NCI-H1436 treated with DMSO at 0.1 percent for 48 hours (cell line): ENCODE measurements around the gene ADGRF3.
"Not testable (repeated sequence)": the region's sequence is repeated elsewhere in the genome, so short reads cannot be mapped to it uniquely, and the experiment has no call there.

Experiments used
- DNase-seq: peaks from one replicate; lab custom pipeline; 2025; lab: John Stamatoyannopoulos, UW

The ADGRF3 gene, protein sequence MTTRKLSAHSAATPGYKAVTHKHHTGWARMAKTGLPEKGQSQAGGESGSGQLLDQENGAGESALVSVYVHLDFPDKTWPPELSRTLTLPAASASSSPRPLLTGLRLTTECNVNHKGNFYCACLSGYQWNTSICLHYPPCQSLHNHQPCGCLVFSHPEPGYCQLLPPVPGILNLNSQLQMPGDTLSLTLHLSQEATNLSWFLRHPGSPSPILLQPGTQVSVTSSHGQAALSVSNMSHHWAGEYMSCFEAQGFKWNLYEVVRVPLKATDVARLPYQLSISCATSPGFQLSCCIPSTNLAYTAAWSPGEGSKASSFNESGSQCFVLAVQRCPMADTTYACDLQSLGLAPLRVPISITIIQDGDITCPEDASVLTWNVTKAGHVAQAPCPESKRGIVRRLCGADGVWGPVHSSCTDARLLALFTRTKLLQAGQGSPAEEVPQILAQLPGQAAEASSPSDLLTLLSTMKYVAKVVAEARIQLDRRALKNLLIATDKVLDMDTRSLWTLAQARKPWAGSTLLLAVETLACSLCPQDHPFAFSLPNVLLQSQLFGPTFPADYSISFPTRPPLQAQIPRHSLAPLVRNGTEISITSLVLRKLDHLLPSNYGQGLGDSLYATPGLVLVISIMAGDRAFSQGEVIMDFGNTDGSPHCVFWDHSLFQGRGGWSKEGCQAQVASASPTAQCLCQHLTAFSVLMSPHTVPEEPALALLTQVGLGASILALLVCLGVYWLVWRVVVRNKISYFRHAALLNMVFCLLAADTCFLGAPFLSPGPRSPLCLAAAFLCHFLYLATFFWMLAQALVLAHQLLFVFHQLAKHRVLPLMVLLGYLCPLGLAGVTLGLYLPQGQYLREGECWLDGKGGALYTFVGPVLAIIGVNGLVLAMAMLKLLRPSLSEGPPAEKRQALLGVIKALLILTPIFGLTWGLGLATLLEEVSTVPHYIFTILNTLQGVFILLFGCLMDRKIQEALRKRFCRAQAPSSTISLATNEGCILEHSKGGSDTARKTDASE

DNA sequence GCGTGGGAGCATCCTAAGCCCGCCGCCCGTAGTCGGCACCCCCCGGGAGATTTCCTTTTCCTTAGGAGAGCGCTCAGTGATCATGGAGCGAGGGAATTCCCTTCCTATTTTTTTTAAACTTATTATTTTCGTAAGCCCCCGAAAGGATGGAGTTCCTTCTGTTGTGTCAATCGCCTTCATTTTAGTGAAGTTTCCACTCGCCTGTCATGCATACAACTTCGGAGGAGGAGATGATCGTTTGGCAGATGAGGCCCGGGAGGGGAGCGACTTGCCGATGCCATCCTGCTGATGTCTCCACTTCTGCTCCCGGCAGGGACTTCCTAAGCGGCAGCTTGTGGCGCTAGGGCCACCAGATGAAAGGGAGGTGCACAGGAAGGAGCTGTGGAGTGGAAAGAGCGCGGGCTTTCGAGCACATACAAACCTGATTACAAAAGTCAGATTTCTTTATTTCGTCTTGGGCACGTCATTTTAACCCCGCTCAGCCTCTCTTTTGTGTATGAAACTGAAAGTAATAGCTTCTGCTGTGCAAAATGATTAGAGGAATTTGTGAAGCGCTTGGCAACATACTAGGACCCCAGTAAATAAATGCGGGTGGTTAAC, at the start of gene ADGRF3:
ADGRF3 (minus strand) TSS at position 336 of the 600 bp plus-strand sequence. CDS start 555 bp downstream, outside the sequence.
- no peak for DNase-seq

DNA sequence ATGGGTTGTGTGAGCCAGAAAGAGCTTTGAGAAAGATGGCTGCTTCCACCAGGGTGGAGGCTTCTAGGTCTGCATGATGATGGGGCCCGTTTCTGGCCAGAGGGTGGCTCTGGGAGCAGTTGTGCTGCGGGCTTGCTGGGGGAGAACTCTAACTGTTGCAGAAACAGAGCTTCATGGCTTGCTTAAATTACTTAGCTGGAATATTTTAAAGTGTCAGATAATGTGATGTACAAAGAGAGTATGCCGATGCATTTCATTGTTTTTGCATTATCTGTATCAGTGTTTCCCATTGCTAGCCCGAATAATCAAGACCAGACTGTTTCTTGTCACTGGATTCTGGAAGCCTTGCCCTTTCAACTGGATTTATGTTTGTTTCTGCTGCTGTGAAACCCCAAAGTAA, 48.8 kb upstream of the ADGRF3 start:
- DNase-seq, result no peak

- DNase-seq, result no peak
Observed at GRCh38 chr2:26394694-26395093, 48.1 kb upstream of the ADGRF3 start.

DNA sequence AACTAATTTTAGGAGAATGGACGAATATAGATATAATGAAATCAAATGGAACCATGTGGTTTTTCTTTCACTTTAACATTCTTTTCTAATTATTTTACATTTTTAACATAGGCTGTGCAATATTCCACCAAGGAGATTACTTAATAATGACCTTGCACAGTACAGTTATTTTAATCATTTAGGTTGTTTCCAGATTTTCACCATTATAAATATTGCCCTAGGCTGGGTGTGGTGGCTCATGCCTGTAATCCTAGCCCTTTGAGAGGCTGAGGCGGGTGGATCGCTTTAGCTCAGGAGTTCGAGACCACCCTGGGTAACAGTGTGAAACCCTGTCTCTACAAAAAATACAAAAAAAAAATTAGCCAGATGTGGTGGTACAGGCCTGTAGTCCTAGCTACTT, 40.6 kb upstream of the ADGRF3 start:
- DNase-seq, result no peak

GRCh38 chr2:26384597-26384996, 38.0 kb upstream of the ADGRF3 start:
- no peak for DNase-seq

GRCh38 chr2:26384183-26384582, 37.6 kb upstream of the ADGRF3 start:
- no peak for DNase-seq

DNA sequence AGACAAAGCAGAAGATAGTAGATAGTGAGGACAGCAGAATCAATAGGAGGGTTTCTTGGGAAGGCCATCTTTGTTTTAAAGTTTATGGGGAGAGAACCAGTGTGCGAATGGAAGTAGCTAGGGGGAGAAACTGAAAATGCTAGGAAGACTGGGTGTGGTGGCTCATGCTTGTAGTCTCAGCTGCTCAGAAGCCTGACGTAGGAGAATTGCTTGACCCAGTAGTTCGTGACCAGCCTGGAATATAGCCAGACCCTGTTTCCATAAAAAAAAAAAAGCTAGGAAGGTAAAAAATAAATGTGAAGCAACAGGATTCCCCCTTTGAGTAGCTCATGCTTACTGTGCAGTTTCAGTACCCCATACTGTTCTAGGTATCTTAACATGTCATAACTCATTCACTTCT, 36.0 kb upstream of the ADGRF3 start:
- no peak for DNase-seq

DNA sequence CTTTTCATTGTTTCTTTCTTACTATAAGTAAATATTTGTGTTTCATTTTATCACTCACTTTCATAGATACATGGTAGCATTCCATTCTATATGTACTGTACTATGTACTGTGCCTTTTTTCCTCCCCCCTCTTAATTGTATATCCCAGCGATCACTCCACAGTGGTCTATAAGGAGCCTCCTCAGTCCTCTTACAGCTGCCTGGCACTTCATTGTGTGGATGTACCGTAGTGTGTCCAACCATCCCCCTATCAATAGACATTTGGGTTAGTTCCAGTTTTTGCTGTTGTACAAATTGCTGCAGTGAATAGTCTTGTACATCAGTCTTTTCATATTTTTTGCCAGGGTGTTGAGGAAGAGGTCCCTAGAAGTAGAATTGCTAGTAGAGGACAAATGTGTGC, 33.7 kb upstream of the ADGRF3 start:
- DNase-seq, result no peak

GRCh38 chr2:26376799-26377198, 30.2 kb upstream of the ADGRF3 start:
- no peak for DNase-seq

- not testable (repeated sequence) for DNase-seq
Observed at GRCh38 chr2:26370909-26371308, 24.3 kb upstream of the ADGRF3 start.

GRCh38 chr2:26369664-26370063, 23.1 kb upstream of the ADGRF3 start:
- not testable (repeated sequence) for DNase-seq

DNA sequence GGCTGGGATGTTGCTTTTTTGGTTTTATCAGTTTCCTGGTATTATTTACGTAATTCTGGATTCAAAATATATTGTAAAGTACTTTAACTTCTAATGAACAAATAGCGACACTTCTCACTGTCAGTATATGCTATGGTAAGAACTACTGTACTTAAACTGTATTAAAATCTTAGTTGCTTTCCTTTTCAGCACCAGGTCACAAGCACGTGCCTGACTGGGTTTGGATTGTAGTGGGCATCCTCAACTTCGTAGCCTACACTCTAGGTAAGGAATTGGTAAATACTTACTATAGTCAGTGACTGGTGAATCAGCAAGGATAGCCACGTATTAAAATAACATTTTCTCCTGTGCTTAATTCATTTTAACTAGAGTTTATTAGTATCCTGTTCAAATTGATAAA, 20.4 kb upstream of the ADGRF3 start:
- no peak for DNase-seq

DNA sequence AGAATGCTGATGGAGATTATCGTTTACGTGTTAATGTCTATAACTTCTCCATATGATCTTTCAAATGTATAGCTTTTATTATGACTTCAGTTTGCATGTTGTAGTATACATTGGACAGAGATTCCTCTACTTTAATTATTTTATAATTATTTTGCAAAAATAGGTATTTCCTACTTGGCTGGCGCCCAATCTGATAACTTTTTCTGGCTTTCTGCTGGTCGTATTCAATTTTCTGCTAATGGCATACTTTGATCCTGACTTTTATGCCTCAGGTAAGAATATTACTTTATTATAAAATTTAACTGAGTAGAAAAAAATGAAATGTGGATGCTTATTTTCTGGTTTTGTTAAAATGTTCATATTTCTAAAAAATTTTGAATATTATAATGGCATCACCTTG, 18.1 kb upstream of the ADGRF3 start:
- no peak for DNase-seq

DNA sequence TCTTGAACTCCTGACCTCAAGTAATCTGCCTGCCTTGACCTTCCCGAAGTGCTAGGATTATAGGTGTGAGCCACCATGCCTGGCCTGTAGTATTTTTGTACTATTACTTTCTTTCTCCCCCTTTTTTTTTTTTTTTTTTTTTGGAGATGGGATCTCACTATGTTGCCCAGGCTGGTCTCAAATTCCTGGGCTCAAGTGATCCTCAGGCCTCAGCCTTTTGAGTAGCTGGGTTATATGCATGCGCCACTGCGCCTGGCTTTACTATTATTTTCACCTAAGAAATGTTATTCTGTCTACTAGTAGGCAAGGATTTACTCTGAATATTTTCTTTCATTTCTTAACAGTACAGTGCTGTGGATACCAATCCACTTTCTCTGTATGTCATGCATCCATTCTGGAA, 17.4 kb upstream of the ADGRF3 start:
- DNase-seq, result no peak

GRCh38 chr2:26363323-26363722, 16.7 kb upstream of the ADGRF3 start:
- no peak for DNase-seq

DNA sequence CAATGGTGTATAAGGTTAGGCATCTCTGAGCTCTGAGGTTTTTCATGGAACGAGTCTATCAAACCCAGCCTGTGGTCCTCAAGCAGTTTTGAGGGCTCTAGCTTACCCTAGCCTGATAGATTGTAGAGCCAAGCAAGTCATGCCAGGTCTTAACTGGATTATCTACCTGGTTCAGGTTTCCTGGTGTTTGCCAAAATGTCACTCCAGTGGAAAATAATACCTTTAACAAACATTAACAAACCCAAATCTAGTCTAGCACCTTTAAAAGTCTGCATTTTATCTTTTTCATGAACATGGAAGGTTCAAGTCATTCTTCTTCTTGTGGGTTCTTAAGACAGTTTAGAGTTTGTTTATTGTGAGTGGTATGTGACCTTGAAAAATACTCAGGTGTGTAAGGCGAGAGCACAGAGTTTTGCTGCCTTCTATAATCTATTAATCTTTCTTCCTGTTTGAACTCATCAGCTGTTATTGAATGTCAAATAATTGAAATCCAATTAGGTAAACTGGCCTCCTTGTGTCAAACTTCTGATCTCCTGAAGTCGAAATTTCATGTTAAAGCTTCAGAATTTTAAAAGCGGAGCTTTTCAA, 13.4 kb upstream of the ADGRF3 start:
- no peak for DNase-seq

DNA sequence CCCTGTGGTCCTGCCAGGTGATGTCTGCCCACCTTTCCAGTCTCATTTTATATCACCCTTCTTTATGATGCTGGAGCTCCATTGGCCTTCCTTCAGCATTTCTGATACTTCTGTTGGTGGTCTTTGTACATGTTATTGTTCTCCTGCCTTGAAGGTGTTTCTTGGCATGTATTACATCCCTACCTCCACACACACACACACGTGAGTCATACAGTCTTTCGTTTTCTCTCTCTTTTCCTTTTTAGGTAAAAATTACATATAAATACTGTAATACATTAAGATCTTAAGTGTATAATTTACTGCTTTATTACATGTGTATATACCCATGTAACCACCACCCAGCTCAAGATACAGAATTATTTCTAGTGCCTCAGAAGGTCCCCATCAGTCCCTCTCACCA, 10.2 kb upstream of the ADGRF3 start:
- DNase-seq, result no peak

DNA sequence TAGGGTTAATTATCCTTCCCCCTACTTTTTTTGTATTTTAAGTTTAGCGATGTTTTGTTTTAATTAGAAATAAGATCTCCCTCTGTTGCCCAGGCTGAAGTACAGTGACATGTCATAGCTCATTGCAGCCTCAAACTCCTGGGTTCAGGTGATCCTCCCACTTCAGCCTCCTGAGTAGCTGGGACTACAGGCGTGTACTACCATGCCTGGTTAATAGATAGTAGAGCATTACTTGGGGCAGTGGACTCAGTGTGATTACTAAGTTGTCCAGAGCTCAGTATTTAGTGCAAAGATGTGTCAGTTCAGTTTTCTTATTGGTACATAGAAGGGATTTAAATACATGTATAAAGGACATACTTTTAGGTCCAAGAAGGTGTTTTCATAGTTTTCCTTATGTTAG, 9.5 kb upstream of the ADGRF3 start:
- DNase-seq, result no peak

- DNase-seq, result no peak
Observed at GRCh38 chr2:26355038-26355995, 8.7 kb upstream of the ADGRF3 start.

DNA sequence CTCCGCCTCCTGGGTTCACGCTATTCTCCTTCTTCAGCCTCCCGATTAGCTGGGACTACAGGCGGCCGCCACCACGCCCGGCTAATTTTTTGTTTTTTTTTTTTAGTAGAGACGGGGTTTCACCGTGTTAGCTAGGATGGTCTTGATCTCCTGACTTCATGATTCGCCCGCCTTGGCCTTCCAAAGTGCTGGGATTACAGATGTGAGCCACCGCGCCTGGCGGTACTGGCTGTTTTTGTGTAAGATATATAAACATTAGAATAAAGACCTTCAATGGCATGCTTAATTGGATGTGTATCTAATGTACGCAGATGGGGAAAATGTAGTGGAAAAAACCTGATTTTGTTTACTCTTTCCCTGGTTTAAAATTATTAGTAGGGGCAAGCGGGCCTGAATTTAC, 7.9 kb upstream of the ADGRF3 start:
- not testable (repeated sequence) for DNase-seq

DNA sequence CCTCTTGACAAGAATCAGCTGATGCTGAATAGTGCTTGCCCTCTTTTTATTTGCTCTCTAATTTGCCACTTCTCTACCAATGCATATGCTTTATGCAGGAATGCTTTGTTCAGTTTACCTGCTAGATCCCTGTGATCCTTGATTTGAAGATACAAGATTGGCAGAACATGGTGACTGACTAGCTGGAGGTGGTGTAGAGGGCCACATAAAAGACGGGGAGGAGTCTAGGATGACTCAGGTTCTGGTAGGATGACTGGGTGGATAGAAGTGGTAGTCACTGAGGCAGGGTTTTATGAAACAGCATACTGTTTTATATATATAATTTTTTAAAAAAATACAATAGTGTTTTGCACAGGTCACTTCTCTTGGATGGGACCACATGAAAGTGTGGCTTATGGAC, 6.3 kb upstream of the ADGRF3 start:
- DNase-seq, result no peak
